AG09319 (cell line): ENCODE measurements around the gene PIK3R2.

Source experiments
- DNase-seq: peaks from one replicate; pipeline ENCODE4 v3.0.0-alpha.2; 2010; ENCODE audit warnings: low read depth; ENCODE audit errors: extremely low read depth
- TF ChIP-seq, protein P1 (sequence below): IDR thresholded peaks from 2 replicates; pipeline ENCODE4 v1.5.1; 2011; ENCODE audit warnings: low read depth, mild to moderate bottlenecking, inconsistent platforms, low read length, moderate library complexity

Gene PIK3R2

DNA sequence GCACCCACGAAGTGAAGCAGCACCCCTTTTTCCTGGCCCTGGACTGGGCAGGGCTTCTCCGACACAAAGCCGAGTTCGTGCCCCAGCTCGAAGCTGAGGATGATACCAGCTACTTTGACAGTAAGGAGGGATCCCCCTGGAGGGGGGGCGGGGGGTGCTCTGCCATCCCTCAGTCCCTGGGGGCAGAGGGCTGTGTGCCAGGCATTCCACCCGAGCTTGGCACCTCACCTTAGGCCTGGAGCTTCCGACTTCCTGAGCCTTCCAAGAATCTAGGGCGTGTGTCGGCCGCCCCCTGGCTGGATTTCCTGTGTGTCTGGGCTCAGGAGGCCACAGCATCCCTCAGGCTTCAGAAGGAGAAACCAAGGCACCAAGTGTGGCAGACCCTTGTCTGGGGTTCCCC is 15.7 kb upstream of the PIK3R2 start:
- DNase-seq = no peak

DNA sequence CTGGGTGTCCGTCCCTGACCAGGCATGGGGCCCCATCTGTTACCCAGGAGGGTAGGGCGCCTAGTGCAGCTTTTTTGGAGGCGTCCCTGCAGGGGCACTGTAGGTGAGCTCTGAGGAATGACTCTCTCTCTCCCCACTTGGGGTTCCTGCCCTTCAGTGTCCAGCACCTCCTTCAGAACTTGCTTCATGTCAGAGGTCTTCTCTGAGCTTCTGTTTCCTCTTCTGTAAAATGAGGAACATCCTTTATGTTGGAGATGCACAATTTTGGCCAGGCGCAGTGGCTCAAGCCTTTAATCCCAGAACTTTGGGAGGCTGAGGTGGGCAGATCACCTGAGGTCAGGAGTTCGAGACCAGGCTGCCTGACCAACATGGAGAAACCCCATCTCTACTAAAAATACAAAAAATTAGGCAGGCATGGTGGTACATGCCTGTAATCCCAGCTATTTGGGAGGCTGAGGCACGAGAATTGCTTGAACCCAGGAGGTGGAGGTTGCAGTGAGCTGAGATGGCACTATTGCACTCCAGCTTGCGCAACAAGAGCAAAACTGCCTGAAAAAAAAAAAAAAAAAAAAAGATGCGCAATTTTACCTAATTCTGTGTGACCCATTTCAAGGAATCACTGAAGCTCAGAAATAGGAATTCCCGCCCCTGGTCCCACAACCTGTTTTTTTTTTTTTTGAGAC is 15.2 kb upstream of the PIK3R2 start:
- DNase-seq = no peak

More for the DNA sequence above, 15.7 kb upstream of the PIK3R2 start:
- TF ChIP-seq, protein P1, sequence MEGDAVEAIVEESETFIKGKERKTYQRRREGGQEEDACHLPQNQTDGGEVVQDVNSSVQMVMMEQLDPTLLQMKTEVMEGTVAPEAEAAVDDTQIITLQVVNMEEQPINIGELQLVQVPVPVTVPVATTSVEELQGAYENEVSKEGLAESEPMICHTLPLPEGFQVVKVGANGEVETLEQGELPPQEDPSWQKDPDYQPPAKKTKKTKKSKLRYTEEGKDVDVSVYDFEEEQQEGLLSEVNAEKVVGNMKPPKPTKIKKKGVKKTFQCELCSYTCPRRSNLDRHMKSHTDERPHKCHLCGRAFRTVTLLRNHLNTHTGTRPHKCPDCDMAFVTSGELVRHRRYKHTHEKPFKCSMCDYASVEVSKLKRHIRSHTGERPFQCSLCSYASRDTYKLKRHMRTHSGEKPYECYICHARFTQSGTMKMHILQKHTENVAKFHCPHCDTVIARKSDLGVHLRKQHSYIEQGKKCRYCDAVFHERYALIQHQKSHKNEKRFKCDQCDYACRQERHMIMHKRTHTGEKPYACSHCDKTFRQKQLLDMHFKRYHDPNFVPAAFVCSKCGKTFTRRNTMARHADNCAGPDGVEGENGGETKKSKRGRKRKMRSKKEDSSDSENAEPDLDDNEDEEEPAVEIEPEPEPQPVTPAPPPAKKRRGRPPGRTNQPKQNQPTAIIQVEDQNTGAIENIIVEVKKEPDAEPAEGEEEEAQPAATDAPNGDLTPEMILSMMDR = no peak

DNA sequence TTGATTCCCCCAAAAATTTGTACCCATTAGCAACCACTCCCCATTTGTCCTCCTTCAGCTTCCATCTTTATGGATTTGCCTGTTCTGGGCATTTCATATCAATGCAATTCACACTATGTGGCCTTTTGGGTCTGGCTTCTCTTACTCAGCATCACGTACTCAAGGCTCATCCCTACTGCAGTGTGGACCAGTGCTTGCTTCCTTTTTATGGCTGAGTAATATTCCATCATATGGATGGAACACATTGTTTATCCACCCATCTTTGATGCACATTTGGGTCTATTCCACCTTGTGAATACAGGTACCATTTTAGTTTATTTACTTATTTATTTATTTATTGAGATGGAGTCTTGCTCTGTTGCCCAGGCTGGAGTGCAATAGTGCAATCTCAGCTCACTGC is 12.5 kb upstream of the PIK3R2 start:
- TF ChIP-seq, protein P1 = no peak
- no peak for DNase-seq

More for the DNA sequence above, 15.2 kb upstream of the PIK3R2 start:
- TF ChIP-seq, protein P1 = no peak

DNA sequence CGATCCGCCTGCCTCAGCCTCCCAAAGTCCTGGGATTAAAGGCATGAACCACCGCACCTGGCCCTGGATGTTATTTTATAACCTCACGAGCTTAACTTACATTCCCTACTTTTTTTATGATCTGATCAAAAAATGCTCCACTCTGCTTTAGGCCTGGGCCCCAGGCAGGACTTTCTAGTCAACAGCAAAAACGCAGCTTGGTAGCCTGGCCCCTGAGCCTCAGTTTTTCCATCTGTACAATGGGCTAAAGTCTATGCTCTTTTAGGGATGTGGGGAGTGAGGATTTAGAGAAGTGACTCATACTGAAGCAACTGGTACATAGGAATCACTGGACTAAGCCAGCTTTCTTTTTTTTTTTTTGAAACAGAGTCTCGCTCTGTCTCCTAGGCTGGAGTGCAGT is 11.9 kb upstream of the PIK3R2 start:
- DNase-seq = no peak
- TF ChIP-seq, protein P1 = no peak

DNA sequence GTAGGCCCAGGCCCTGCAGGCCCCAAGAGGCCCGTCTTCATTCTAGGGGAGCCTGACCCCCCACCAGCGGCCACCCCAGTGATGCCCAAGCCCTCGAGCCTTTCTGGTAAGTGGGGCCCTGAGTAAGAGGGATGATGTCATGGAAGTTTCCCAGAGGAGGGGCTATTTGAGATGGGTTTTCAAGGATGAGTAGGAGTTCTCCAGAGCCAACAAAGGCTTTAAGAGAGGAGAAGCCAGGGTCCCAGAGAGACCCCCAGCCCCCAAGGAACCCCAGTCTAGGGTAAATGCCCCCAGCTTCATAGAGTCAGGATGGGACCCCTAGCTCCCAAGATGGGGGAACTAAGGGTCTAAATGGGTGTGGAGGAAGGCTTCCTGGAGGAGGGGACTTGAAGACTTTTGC is 9.1 kb upstream of the PIK3R2 start:
- DNase-seq = no peak
- TF ChIP-seq, protein P1 = no peak

DNA sequence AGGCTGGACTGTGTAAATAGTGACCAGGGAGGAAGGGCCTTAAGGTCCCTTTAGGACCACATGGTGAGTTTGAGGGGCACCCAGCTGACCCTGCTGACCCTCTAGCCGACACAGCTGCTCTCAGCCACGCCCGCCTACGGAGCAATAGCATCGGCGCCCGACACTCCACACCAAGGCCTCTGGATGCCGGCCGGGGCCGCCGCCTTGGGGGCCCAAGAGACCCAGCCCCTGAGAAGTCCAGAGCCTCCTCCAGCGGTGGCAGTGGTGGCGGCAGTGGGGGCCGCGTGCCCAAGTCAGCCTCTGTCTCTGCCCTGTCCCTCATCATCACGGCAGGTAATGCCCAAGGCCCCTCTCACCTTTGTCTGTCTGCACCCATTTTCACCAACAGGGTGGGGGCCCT is 8.6 kb upstream of the PIK3R2 start:
- no peak for DNase-seq
- TF ChIP-seq, protein P1 = no peak

DNA sequence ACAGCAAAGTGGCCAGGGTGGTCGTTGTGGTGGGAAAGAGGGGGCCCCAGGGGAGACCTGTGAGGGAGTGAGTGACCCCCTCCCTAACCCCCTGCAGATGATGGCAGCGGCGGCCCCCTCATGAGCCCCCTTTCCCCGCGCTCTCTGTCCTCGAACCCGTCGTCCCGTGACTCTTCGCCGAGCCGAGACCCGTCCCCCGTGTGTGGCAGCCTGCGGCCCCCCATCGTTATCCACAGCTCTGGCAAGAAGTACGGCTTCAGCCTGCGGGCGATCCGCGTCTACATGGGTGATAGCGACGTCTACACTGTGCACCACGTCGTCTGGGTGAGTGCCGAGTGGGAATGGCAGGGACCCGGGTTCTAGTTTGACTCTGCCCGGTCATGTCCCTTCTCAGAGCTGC is 8.1 kb upstream of the PIK3R2 start:
- no peak for DNase-seq
- TF ChIP-seq, protein P1 = no peak
